HL-60 (cell line): ENCODE data around the gene TRAPPC12.

Experiments
- DNase-seq, 2 experiments: peaks; one replicate each; pipeline ENCODE4 v3.0.0-alpha.2; 2010 to 2020; ENCODE audit warnings: low read depth in 1 of 2, low spot score in 1 of 2
- H3K27ac ChIP-seq: fragments of 250-450 bp; sonication (Bioruptor Pico); replicated peaks from 2 replicates; pipeline ENCODE4 v1.5.1; 2020; ENCODE audit warnings: mild to moderate bottlenecking, moderate library complexity
- H3K27me3 ChIP-seq: fragments of 250-450 bp; sonication (Bioruptor Pico); 2 replicates; pipeline ENCODE4 v1.5.1; 2021; ENCODE audit warnings: mild to moderate bottlenecking, moderate library complexity; ENCODE audit not compliant: insufficient read depth, poor library complexity, severe bottlenecking
- H3K4me3 ChIP-seq: replicated peaks from 2 replicates; pipeline ENCODE4 v1.5.1; 2011; ENCODE audit warnings: mild to moderate bottlenecking, control low read depth, low read length; ENCODE audit not compliant: insufficient read depth
- GABPA ChIP-seq: IDR thresholded peaks from 2 replicates; pipeline ENCODE4 v1.6.1; 2012; ENCODE audit warnings: low read depth
- POLR2AphosphoS5 ChIP-seq: IDR thresholded peaks from 2 replicates; pipeline ENCODE4 v1.6.1; 2012; ENCODE audit warnings: low read depth
- SPI1 ChIP-seq: IDR thresholded peaks from 2 replicates; pipeline ENCODE4 v1.6.1; 2012; ENCODE audit warnings: low read depth, mild to moderate bottlenecking, borderline replicate concordance
- TF ChIP-seq, protein P1 (sequence below): IDR thresholded peaks from 2 replicates; pipeline ENCODE4 v1.6.1; 2012; ENCODE audit warnings: low read depth; ENCODE audit not compliant: insufficient replicate concordance
- TF ChIP-seq, protein P2 (sequence below): IDR thresholded peaks from one replicate; pipeline ENCODE4 v1.5.1; 2011; ENCODE audit warnings: low read length, control low read depth, inconsistent platforms; ENCODE audit not compliant: insufficient read depth

Gene TRAPPC12

DNA sequence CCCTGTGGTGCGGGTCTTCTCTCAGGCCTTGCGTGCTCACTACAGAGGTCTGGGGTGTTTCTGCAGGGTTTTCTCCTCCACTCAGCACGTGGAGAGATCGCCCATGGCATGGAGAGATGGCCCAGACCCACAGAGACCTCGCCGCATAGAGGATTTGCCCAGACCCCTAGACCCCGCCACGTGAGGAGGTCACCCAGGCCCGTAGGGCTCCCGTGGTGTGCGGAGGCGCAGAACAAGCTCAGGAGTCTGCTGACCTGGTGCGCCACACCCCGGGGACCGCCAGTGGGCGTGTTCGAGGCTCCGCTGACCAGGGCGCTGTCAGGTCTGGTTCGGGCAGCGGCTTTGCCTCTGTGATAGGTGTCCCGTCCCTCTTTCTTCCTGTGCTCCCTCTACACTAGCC is 75.3 kb downstream of the TRAPPC12 start:
- Histone ChIP-seq H3K4me3 (no peak overlapping the region), H3K27me3 (no peaks in the 10 kb centered on the region), H3K27ac (no peak overlapping the region)
- no peak for DNase-seq
- TF ChIP-seq, protein P1, sequence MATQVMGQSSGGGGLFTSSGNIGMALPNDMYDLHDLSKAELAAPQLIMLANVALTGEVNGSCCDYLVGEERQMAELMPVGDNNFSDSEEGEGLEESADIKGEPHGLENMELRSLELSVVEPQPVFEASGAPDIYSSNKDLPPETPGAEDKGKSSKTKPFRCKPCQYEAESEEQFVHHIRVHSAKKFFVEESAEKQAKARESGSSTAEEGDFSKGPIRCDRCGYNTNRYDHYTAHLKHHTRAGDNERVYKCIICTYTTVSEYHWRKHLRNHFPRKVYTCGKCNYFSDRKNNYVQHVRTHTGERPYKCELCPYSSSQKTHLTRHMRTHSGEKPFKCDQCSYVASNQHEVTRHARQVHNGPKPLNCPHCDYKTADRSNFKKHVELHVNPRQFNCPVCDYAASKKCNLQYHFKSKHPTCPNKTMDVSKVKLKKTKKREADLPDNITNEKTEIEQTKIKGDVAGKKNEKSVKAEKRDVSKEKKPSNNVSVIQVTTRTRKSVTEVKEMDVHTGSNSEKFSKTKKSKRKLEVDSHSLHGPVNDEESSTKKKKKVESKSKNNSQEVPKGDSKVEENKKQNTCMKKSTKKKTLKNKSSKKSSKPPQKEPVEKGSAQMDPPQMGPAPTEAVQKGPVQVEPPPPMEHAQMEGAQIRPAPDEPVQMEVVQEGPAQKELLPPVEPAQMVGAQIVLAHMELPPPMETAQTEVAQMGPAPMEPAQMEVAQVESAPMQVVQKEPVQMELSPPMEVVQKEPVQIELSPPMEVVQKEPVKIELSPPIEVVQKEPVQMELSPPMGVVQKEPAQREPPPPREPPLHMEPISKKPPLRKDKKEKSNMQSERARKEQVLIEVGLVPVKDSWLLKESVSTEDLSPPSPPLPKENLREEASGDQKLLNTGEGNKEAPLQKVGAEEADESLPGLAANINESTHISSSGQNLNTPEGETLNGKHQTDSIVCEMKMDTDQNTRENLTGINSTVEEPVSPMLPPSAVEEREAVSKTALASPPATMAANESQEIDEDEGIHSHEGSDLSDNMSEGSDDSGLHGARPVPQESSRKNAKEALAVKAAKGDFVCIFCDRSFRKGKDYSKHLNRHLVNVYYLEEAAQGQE, result no peak
- no peak for TF ChIP-seq SPI1
- TF ChIP-seq POLR2AphosphoS5, result no peak
- TF ChIP-seq, protein P2, sequence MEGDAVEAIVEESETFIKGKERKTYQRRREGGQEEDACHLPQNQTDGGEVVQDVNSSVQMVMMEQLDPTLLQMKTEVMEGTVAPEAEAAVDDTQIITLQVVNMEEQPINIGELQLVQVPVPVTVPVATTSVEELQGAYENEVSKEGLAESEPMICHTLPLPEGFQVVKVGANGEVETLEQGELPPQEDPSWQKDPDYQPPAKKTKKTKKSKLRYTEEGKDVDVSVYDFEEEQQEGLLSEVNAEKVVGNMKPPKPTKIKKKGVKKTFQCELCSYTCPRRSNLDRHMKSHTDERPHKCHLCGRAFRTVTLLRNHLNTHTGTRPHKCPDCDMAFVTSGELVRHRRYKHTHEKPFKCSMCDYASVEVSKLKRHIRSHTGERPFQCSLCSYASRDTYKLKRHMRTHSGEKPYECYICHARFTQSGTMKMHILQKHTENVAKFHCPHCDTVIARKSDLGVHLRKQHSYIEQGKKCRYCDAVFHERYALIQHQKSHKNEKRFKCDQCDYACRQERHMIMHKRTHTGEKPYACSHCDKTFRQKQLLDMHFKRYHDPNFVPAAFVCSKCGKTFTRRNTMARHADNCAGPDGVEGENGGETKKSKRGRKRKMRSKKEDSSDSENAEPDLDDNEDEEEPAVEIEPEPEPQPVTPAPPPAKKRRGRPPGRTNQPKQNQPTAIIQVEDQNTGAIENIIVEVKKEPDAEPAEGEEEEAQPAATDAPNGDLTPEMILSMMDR, result no peak
- no peak for TF ChIP-seq GABPA

DNA sequence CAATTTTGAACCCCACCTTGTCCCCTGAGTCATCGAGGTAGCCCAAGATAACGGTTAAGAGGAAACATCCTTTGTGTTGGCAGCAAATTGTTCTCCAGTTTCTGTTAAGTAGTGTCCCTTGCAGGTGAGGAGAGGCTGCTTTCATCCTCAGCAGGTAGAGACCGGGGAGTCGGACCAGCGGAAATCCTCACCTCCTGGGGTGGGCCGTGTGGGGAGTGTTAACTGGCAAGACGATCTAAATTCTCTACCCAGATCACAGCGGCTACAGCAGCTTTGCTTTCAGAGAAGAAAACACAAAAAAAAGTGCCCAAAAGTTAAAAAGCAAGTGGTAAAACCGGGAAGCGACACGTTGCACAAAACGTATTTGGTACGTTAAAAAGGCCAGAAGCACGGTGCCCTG is 76.6 kb downstream of the TRAPPC12 start:
- no peak overlapping the region for H3K27ac ChIP-seq
- no peaks in the 10 kb centered on the region for H3K27me3 ChIP-seq
- H3K4me3 ChIP-seq, result no peak overlapping the region
- TF ChIP-seq SPI1 (no peak), POLR2AphosphoS5 (no peak)
- DNase-seq, result no peak

DNA sequence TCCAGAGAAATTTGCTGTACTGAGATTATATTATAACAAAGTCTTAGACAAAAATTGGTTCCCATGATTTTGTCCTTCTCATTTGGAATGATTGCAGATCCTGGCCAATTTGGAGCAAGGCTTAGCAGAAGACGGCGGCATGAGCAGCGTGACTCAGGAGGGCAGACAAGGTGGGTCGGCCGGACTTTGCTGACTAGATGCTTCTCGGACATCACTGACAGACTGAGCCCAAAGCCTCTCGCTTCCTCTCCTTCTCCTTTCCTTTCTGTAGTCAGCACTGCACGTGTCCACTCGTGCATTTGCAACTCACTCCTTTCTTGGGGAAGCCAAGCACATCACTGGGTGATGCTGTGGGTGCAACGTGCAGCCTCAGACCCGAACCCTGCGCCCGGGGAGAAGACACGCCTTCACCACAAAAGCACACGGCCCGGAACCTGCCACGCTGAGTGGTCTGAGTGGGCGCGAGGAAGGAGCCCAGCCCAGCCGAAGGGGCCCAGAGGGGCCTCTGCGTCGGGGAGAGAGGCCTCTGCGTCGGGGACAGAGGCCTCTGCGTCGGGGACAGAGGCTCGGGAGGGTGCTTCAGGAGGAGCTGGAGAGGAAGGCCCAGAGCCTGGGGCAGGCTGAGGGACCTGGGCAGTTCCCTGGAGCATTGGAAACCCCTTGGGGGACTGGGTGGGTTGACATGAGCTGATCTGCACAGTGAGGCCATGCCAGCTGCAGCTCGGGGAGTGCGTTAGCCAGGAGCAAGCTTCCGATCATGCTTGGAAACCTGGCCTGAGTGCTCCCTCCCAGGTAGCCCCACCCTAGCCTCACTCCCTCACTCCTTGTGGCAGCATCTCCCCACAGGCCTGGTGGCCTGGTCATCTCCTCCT is 78.3 kb downstream of the TRAPPC12 start:
- H3K4me3 ChIP-seq, result no peak overlapping the region
- H3K27ac ChIP-seq, result no peak overlapping the region
- no peaks in the 10 kb centered on the region for H3K27me3 ChIP-seq
- no peak for DNase-seq
- no peak for TF ChIP-seq GABPA
- TF ChIP-seq, protein P2, result no peak
- TF ChIP-seq SPI1, result no peak
- no peak for TF ChIP-seq POLR2AphosphoS5
- TF ChIP-seq, protein P1, result no peak

DNA sequence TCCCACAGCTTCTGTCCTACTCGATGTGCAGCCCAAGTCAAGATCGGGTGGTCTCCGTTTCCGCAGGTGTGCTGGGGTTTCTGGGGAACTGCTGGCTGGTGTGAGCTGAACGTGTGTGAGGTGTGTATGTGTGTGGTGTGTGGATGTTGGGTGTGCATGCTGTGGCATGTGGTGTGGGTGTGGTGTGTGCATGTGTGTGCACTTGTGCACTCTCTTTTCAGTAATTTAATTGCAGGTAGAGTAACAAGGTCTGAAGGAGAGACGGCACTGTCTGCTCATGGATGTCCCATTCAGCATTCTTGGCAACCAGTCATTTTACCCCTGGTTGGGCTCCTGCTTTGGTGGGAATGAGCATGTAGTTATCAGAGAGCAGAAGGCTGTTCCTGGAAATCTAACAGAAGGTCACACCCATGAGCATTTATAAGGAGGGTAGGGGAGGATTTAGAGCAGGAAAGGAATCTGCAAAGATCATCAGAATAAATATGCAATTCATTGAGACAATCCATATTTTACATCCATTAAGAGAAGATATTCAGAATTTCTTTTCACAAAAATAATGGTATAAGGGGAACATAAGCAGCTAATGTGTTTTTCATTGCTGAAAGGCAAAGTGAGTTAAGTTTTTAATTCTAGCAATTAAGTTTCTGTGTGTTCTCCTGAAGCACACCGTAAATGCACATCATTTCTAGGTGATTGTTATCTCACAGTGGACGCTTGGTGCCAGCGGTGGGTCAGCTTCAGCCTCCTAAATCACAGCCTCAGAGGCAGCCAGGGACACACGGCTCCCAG is 79.1 kb downstream of the TRAPPC12 start:
- TF ChIP-seq GABPA, result no peak
- TF ChIP-seq, protein P2, result no peak
- TF ChIP-seq SPI1, result no peak
- TF ChIP-seq, protein P1, result no peak
- no peak for TF ChIP-seq POLR2AphosphoS5
- H3K27me3 ChIP-seq, result no peaks in the 10 kb centered on the region

More for the DNA sequence above, 79.1 kb downstream of the TRAPPC12 start:
- DNase-seq, result no peak
- Histone ChIP-seq H3K4me3 (no peak overlapping the region), H3K27ac (no peak overlapping the region)
